IPS-15b (cell line): ENCODE results near the gene ISLR.

Experiments used
- H3K27me3 ChIP-seq: one replicate; pipeline ENCODE4 v1.6.1; 2013; ENCODE audit warnings: low read length; ENCODE audit not compliant: control insufficient read depth, insufficient read depth
- H3K36me3 ChIP-seq: one replicate; pipeline ENCODE4 v1.6.1; 2013; ENCODE audit warnings: low read length; ENCODE audit not compliant: control insufficient read depth, insufficient read depth
- H3K4me1 ChIP-seq: one replicate; pipeline ENCODE4 v1.6.1; 2013; ENCODE audit warnings: mild to moderate bottlenecking, low read length; ENCODE audit not compliant: control insufficient read depth, insufficient read depth
- H3K4me3 ChIP-seq: one replicate; pipeline ENCODE4 v1.5.1; 2013; ENCODE audit warnings: low read depth, low read length
- H3K9ac ChIP-seq: one replicate; pipeline ENCODE4 v1.6.1; 2013; ENCODE audit warnings: low read depth, mild to moderate bottlenecking, low read length
- H3K9me3 ChIP-seq: one replicate; pipeline ENCODE4 v1.6.1; 2013; ENCODE audit warnings: mild to moderate bottlenecking, low read length; ENCODE audit not compliant: control insufficient read depth, insufficient read depth

Gene ISLR

DNA sequence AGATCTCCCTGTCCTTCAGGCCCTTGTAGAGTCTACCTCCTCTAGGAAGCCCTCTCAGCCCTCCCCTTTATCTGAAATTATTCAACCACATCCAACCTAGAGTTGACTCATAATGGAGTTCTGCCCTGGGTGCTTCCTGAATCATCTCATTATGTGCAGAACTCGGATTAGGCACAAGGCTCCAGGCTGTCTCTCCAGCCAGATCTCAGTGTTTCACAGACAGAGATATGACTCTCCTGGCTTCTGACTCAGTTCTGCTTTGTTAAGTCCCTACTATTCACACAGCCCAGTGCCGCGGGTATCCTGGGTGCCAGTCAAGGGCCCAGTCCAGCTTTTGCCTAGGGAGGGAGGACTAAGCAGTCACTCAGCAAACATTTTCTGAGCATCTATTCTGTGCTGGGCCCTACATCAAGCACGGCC lies 19.8 kb downstream of the ISLR start:
- H3K36me3 ChIP-seq = peaks cover 7% of the 10 kb centered on the region
- no peaks in the 10 kb centered on the region for H3K27me3 ChIP-seq
- no peak overlapping the region for H3K4me3 ChIP-seq
- no peaks in the 10 kb centered on the region for H3K9me3 ChIP-seq
- H3K9ac ChIP-seq = no peak overlapping the region
- no peaks in the 10 kb centered on the region for H3K4me1 ChIP-seq

DNA sequence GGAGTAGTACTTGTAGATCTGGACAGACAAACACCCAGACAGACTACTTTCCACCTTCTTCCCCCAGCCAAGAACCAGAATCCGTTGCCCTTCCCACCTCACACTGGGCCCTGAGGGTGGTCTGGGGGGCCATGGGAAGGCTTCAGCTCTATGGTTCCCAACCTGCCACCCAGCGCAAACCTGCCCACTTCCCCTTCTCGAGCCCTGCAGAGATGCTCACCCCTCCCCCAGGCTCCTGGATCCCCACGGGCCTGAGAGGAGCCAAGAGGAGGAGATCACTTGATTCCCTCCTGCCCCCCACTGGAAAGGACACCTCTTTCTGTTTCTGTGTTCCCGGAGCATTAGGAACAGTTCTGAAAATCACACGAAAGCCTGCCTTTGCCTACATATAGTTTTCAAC lies 20.4 kb downstream of the ISLR start:
- Histone ChIP-seq H3K27me3 (no peaks in the 10 kb centered on the region), H3K4me3 (no peak overlapping the region), H3K4me1 (no peaks in the 10 kb centered on the region), H3K9me3 (no peaks in the 10 kb centered on the region), H3K36me3 (peaks cover 7% of the 10 kb centered on the region), H3K9ac (no peak overlapping the region)

GRCh38 chr15:74194572-74195559 lies 21.4 kb downstream of the ISLR start:
- Histone ChIP-seq H3K9me3 (no peaks in the 10 kb centered on the region), H3K4me3 (no peak overlapping the region), H3K27me3 (no peaks in the 10 kb centered on the region), H3K9ac (no peak overlapping the region), H3K36me3 (peaks cover 7% of the 10 kb centered on the region), H3K4me1 (no peaks in the 10 kb centered on the region)

- Histone ChIP-seq H3K4me1 (peaks cover 6% of the 10 kb centered on the region), H3K36me3 (peaks cover 3% of the 10 kb centered on the region), H3K27me3 (no peaks in the 10 kb centered on the region), H3K9ac (no peak overlapping the region), H3K9me3 (no peaks in the 10 kb centered on the region), H3K4me3 (no peak overlapping the region)
Observed at GRCh38 chr15:74196175-74196574, 22.7 kb downstream of the ISLR start.

DNA sequence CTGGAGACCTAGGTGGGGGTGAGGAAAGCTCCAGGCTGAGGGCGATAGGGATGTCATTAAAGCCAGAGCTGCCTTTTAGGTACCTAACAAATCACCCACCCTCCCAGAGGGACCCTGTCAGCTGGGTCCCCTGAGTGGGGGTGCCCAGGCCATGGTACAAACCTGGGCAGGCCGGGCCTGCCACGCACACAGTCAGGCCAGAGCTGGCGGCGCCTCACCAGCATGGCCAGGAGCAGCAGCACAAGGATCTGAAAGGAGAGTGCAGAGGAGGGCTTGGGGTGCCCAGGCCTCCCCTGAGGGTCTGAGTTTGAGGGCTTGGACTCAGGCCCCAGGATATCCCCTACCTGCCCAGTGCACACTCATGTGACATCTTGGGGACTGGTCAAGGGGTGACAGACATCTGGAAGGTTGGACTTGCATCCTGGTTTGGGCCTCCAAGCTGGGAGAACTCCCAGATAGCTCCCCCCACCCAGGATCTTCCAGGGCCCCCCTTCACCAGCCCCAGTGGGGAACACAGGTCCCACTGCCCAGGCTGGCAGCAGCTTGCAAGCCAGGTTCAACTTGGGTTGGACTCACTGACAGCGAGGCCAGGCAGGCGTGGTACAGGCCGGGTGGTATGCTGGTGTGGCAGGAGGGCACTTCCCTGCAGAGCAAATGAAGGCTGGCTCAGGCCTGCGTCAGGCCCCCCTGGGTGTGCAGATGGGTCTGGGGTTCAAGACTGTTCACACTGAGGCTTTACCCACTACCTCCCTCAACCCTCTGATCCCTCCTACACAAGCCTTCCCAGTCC lies 23.9 kb downstream of the ISLR start:
- no peak overlapping the region for H3K4me3 ChIP-seq
- peaks cover 4% of the 10 kb centered on the region for H3K27me3 ChIP-seq
- peaks cover 3% of the 10 kb centered on the region for H3K36me3 ChIP-seq
- peaks cover 16% of the 10 kb centered on the region for H3K4me1 ChIP-seq
- no peak overlapping the region for H3K9ac ChIP-seq
- H3K9me3 ChIP-seq = no peaks in the 10 kb centered on the region

DNA sequence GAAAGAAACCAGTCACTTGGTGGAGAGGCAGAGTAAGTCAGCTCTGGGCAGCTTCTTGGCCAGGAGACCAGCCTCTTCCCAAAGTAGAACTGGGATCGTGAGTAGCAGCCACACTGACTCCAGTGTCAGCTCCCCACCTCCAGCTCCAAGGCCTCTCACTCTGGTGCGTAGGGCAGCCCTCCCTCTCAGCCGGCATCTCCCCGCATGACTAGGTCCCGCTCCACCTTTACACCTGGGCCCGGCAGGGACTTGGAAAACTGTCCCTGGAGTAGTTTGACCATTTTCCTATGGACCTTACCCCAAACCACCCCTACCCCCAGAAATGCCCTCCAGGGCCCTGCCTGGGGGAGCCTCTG lies 25.8 kb downstream of the ISLR start:
- Histone ChIP-seq H3K36me3 (peaks cover 3% of the 10 kb centered on the region), H3K27me3 (peaks cover 4% of the 10 kb centered on the region), H3K9me3 (no peaks in the 10 kb centered on the region), H3K4me3 (no peak overlapping the region), H3K4me1 (peaks cover 29% of the 10 kb centered on the region), H3K9ac (no peak overlapping the region)

- peaks cover 13% of the 10 kb centered on the region for H3K27me3 ChIP-seq
- H3K9me3 ChIP-seq = no peaks in the 10 kb centered on the region
- H3K4me1 ChIP-seq = peaks cover 31% of the 10 kb centered on the region
- no peaks in the 10 kb centered on the region for H3K36me3 ChIP-seq
- no peak overlapping the region for H3K4me3 ChIP-seq
- no peak overlapping the region for H3K9ac ChIP-seq
Observed at GRCh38 chr15:74200412-74200815, 26.9 kb downstream of the ISLR start.

GRCh38 chr15:74200871-74201419 lies 27.4 kb downstream of the ISLR start:
- peaks cover 31% of the 10 kb centered on the region for H3K4me1 ChIP-seq
- no peaks in the 10 kb centered on the region for H3K36me3 ChIP-seq
- no peaks in the 10 kb centered on the region for H3K9me3 ChIP-seq
- no peak overlapping the region for H3K9ac ChIP-seq
- peaks cover 17% of the 10 kb centered on the region for H3K27me3 ChIP-seq
- no peak overlapping the region for H3K4me3 ChIP-seq

DNA sequence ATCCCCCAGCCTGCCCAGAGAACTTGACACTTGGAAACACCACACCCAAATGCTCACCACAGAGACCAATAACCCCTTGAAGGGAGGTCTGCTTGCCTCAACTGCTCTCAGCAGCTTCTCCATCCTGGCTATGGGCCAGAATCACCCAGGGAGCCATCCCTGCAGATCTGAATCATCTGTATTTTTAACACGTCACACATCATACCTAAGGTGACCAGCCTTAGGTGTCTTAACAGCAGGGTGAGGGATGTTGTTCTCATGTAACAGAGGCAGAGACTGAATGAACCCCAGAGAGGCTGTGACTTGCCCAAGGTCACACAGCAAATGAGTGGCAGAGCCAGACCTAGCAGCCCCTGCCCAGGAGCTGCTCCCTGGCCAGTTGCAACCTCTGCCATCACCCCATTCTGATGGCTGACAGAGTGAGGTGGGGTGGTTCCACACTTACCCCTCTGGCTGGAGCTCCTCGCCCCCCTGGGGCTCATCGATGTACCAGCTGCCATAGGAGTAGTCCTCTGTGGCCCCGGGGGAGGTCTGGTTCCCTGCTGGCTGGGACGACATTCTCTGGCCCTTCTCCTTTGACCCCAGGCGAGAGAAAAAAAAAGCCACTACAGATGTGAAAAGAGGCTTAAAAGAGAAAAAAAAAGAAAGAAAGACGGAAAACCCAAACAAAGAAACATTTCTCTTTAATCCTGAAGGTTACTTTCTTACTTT lies 28.4 kb downstream of the ISLR start:
- no peaks in the 10 kb centered on the region for H3K9me3 ChIP-seq
- H3K4me3 ChIP-seq = peak overlapping the region; percentile 56
- H3K9ac ChIP-seq = no peak overlapping the region
- H3K27me3 ChIP-seq = peaks cover 23% of the 10 kb centered on the region
- H3K4me1 ChIP-seq = peaks cover 31% of the 10 kb centered on the region
- H3K36me3 ChIP-seq = no peaks in the 10 kb centered on the region

GRCh38 chr15:74202452-74203401 lies 29.2 kb downstream of the ISLR start, which contains the start of gene STRA6:
Gene STRA6, minus strand, starts transcription at chr15:74202787. Its CDS starts 520 bp downstream, at chr15:74202267.
- Histone ChIP-seq H3K4me3 (peak within 1 kb of the TSS; percentile 56), H3K9me3 (no peaks in the 10 kb centered on the region), H3K9ac (peak within 1 kb of the TSS; percentile 70), H3K4me1 (peaks cover 31% of the 10 kb centered on the region), H3K36me3 (no peaks in the 10 kb centered on the region), H3K27me3 (peaks cover 29% of the 10 kb centered on the region)
